Measurements from ENCODE around the gene QRFP.

DNA sequence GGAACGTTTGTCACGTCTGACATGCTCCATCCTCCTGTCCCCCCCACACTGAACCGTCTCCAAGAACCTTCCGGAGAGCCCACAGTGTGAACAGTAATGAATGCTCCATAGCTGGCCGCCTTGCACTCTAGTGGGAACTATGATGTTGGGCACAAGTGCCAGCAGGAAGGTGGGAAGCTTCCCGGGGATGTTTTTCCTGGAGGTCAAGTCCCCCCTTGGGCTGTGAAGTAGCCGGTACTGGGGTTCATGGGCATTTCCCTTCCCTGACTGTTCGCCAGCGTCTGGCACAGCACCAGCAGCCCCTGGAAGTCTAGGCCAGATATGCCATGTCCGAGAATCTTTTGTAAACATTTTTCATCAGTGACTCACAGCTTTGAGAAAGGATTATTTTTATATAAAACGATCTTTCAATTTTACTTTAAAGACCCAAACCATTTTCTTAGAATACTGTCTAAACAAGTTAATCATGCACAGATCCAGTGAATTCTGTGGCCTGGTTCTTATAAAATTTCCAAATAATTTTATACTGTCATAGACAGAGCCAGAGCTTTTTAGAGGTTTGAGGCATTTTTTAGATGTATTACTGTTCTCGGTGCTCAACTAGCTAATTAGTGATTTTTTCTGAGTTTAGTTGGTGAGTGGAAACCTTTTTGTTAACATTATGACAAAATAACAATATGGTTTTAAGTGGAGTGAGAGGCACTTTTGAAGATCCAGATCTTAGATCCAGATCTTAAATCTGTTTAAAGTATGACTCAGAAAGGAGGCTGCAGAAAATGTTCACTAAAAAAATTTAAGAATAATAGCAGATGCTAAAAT lies 49.9 kb downstream of the QRFP start:
- TF ChIP-seq, protein P1, sequence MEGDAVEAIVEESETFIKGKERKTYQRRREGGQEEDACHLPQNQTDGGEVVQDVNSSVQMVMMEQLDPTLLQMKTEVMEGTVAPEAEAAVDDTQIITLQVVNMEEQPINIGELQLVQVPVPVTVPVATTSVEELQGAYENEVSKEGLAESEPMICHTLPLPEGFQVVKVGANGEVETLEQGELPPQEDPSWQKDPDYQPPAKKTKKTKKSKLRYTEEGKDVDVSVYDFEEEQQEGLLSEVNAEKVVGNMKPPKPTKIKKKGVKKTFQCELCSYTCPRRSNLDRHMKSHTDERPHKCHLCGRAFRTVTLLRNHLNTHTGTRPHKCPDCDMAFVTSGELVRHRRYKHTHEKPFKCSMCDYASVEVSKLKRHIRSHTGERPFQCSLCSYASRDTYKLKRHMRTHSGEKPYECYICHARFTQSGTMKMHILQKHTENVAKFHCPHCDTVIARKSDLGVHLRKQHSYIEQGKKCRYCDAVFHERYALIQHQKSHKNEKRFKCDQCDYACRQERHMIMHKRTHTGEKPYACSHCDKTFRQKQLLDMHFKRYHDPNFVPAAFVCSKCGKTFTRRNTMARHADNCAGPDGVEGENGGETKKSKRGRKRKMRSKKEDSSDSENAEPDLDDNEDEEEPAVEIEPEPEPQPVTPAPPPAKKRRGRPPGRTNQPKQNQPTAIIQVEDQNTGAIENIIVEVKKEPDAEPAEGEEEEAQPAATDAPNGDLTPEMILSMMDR (conservative IDR thresholded peaks at IDR 0.05; ENCODE audit: low read depth, low read length): no peak
- TF ChIP-seq EZH2 (IDR thresholded peaks at IDR 0.05; ENCODE audit: low read length, unreplicated experiment): no peak
- no peak for TF ChIP-seq EZH2phosphoT487 (IDR thresholded peaks at IDR 0.05; ENCODE audit: borderline replicate concordance, low read length)
